GM12801 (cell line): Measurements from ENCODE around the gene PLXND1.

Source experiments
- CTCF ChIP-seq: IDR thresholded peaks from one replicate; pipeline ENCODE4 v1.5.1; 2011; ENCODE audit warnings: control low read depth; ENCODE audit not compliant: insufficient read length; ENCODE audit errors: extremely low read depth

The PLXND1 gene

GRCh38 chr3:129606636-129607390 lies at the start of gene PLXND1:
PLXND1 (minus strand) TSS chr3:129606676; CDS start chr3:129606639, 37 bp downstream.
- no peak for TF ChIP-seq CTCF

- TF ChIP-seq CTCF, result no peak
These were observed 48.8 kb upstream of the PLXND1 start for GRCh38 chr3:129655291-129655700.

GRCh38 chr3:129654131-129654530 lies 47.7 kb upstream of the PLXND1 start:
- TF ChIP-seq CTCF, result no peak

GRCh38 chr3:129653019-129653418 lies 46.5 kb upstream of the PLXND1 start:
- no peak for TF ChIP-seq CTCF

- no peak for TF ChIP-seq CTCF
These were observed 45.1 kb upstream of the PLXND1 start for GRCh38 chr3:129651435-129652202.

GRCh38 chr3:129650256-129650872 lies 43.9 kb upstream of the PLXND1 start:
- TF ChIP-seq CTCF, result no peak

GRCh38 chr3:129648391-129648790 lies 41.9 kb upstream of the PLXND1 start:
- TF ChIP-seq CTCF, result no peak
